Astrocyte of the cerebellum (primary cell): ENCODE measurements around the gene ZNF324B.
"Not testable (repeated sequence)": the region's sequence is repeated elsewhere in the genome, so short reads cannot be mapped to it uniquely, and the experiment has no call there.

Experiments
- DNase-seq: peaks from one replicate; pipeline ENCODE4 v3.0.0-alpha.2; 2011; ENCODE audit warnings: low read depth
- H3K4me3 ChIP-seq: 2 replicates; pipeline ENCODE4 v1.5.1; 2011; ENCODE audit warnings: mild to moderate bottlenecking, low read depth, low read length, moderate library complexity
- CTCF ChIP-seq: IDR thresholded peaks from 2 replicates; pipeline ENCODE4 v1.5.1; 2012; ENCODE audit warnings: low read length, low read depth, moderate library complexity, mild to moderate bottlenecking; ENCODE audit errors: missing control alignments
- in situ Hi-C: cut with HindIII; loops from 2 replicates; pipeline ENCODE4 v1.10.0; 2017; ENCODE audit warnings: low sequenced_read_pairs

Gene ZNF324B

GRCh38 chr19:58482372-58482771, 30.9 kb downstream of the ZNF324B start:
- no peak for DNase-seq
- no peak overlapping the region for H3K4me3 ChIP-seq
- TF ChIP-seq CTCF, result no peak
- in situ Hi-C loops, result no loop called here

- H3K4me3 ChIP-seq, result no peak overlapping the region
- DNase-seq, result no peak
- TF ChIP-seq CTCF, result no peak
- in situ Hi-C loops, result no loop called here
Observed at GRCh38 chr19:58483776-58484175, 32.4 kb downstream of the ZNF324B start.

DNA sequence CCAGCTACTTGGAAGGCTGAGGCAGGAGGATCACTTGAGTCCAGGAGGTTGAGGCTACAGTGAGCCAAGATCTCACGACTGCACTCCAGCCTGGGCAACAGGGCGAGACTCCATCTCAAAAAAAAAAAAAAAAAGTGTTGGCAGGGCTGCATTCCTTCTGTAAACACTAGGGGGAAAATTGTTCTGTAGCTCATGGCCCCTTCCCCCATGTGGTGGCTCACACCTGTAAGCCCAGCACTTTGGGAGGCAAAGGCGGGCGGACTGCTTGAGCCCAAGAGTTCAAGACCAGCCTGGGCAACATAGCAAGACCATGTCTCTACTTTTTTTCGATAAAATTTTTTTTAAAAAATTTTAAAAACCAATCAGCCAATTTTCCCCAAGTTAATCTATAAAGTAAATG, 32.9 kb downstream of the ZNF324B start:
- H3K4me3 ChIP-seq, in situ Hi-C loops, DNase-seq: not testable (repeated sequence)

DNA sequence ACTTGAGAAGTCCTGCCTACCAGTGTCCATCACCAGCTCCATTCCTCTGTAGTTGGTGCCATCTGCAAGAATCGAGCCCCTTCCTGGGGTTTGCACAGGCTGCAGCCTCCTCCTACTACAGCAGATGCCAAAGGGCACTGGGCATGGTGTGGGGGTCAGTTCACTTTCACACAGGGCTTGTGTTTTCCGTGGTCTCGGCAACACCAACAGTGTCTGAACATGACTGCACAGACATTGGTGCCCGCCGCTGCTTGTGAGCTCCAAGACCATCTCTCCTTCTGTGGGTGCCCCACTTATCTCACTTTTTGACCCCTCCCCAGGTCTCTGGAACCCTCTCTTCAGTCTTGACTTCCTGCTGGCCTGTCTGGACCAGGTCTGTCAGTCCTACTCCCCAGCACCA, 40.0 kb downstream of the ZNF324B start:
- no peak for TF ChIP-seq CTCF
- DNase-seq, result no peak
- H3K4me3 ChIP-seq, result no peak overlapping the region
- in situ Hi-C loops, result no loop called here

GRCh38 chr19:58492265-58492664, 40.8 kb downstream of the ZNF324B start:
- TF ChIP-seq CTCF, result no peak
- H3K4me3 ChIP-seq, result no peak overlapping the region
- in situ Hi-C loops, result no loop called here
- no peak for DNase-seq

GRCh38 chr19:58497634-58498170, 46.3 kb downstream of the ZNF324B start:
- in situ Hi-C loops, result no loop called here
- TF ChIP-seq CTCF, result no peak
- H3K4me3 ChIP-seq, result no peak overlapping the region
- DNase-seq, result no peak

- no peak for DNase-seq
- in situ Hi-C loops, result no loop called here
- TF ChIP-seq CTCF, result no peak
- H3K4me3 ChIP-seq, result peak overlapping the region; percentile 58
Observed at GRCh38 chr19:58498316-58499020, 47.0 kb downstream of the ZNF324B start.
